CD4-positive, alpha-beta T cell treated with Interleukin-15 for 4 hours (primary cell): Measurements from ENCODE around the gene EIF3J.
"Not testable (repeated sequence)": the region's sequence is repeated elsewhere in the genome, so short reads cannot be mapped to it uniquely, and the experiment has no call there.

Source experiments
- DNase-seq: peaks from one replicate; pipeline ENCODE4 v3.0.0-alpha.2; 2020; ENCODE audit warnings: low spot score

Gene EIF3J

GRCh38 chr15:44542596-44542995 lies 5.6 kb downstream of the EIF3J start:
- DNase-seq, result no peak

GRCh38 chr15:44544745-44545144 lies 7.8 kb downstream of the EIF3J start:
- not testable (repeated sequence) for DNase-seq

- peak; percentile 43 for DNase-seq
Measured at GRCh38 chr15:44545913-44546802, 9.2 kb downstream of the EIF3J start.

GRCh38 chr15:44549152-44549551 lies 12.2 kb downstream of the EIF3J start:
- not testable (repeated sequence) for DNase-seq

- DNase-seq, result no peak
Measured at GRCh38 chr15:44550256-44550655, 13.3 kb downstream of the EIF3J start.

- no peak for DNase-seq
Measured at GRCh38 chr15:44550734-44551133, 13.8 kb downstream of the EIF3J start.

- DNase-seq, result no peak
Measured at GRCh38 chr15:44554934-44555723, 18.2 kb downstream of the EIF3J start.

- not testable (repeated sequence) for DNase-seq
Measured at GRCh38 chr15:44560926-44561325, 24.0 kb downstream of the EIF3J start.

- DNase-seq, result no peak
Measured at GRCh38 chr15:44565387-44566154, 28.6 kb downstream of the EIF3J start.

GRCh38 chr15:44566155-44566540 lies 29.2 kb downstream of the EIF3J start:
- DNase-seq, result no peak

- no peak for DNase-seq
Measured at GRCh38 chr15:44568338-44568737, 31.4 kb downstream of the EIF3J start.

- DNase-seq, result no peak
Measured at GRCh38 chr15:44569316-44569715, 32.4 kb downstream of the EIF3J start.

GRCh38 chr15:44570361-44570760 lies 33.4 kb downstream of the EIF3J start:
- no peak for DNase-seq

GRCh38 chr15:44573386-44573785 lies 36.4 kb downstream of the EIF3J start:
- DNase-seq, result no peak

- DNase-seq, result no peak
Measured at GRCh38 chr15:44574734-44575133, 37.8 kb downstream of the EIF3J start.

- no peak for DNase-seq
Measured at GRCh38 chr15:44580105-44580504, 43.2 kb downstream of the EIF3J start.

GRCh38 chr15:44584162-44584749 lies 47.3 kb downstream of the EIF3J start:
- DNase-seq, result peak; percentile 62

- no peak for DNase-seq
Measured at GRCh38 chr15:44585633-44586032, 48.7 kb downstream of the EIF3J start.

- DNase-seq, result no peak
Measured at GRCh38 chr15:44588541-44588940, 51.6 kb downstream of the EIF3J start.

GRCh38 chr15:44591326-44591725 lies 54.4 kb downstream of the EIF3J start:
- no peak for DNase-seq

- DNase-seq, result peak; percentile 56
Measured at GRCh38 chr15:44593042-44593736, 56.2 kb downstream of the EIF3J start.
